ENCODE data around the gene TMEM184C. TPM values are rescaled to one million over a fixed set of nuclear protein-coding genes. Genes with fewer than 3 reads are reported as not detected.

The TMEM184C gene
- total RNA-seq, 1 donor from 2014 or later = 47.8 TPM

GRCh38 chr4:147617841-147618691 is 869 bp downstream of the TMEM184C start:
- peak overlapping the region; percentile 95 for H3K27ac Mint-ChIP-seq
- no peaks in the 10 kb centered on the region for H3K9me3 Mint-ChIP-seq
- DNase-seq (ENCODE audit: extremely low spot score, unreplicated experiment) = no peak
- no peaks in the 10 kb centered on the region for H3K27me3 Mint-ChIP-seq
- H3K36me3 Mint-ChIP-seq = peaks cover 20% of the 10 kb centered on the region
- H3K4me1 Mint-ChIP-seq (ENCODE audit: unreplicated experiment) = peaks cover 13% of the 10 kb centered on the region
- peak overlapping the region; percentile 96 for H3K4me3 Mint-ChIP-seq
- TF ChIP-seq, protein P1, sequence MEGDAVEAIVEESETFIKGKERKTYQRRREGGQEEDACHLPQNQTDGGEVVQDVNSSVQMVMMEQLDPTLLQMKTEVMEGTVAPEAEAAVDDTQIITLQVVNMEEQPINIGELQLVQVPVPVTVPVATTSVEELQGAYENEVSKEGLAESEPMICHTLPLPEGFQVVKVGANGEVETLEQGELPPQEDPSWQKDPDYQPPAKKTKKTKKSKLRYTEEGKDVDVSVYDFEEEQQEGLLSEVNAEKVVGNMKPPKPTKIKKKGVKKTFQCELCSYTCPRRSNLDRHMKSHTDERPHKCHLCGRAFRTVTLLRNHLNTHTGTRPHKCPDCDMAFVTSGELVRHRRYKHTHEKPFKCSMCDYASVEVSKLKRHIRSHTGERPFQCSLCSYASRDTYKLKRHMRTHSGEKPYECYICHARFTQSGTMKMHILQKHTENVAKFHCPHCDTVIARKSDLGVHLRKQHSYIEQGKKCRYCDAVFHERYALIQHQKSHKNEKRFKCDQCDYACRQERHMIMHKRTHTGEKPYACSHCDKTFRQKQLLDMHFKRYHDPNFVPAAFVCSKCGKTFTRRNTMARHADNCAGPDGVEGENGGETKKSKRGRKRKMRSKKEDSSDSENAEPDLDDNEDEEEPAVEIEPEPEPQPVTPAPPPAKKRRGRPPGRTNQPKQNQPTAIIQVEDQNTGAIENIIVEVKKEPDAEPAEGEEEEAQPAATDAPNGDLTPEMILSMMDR (conservative IDR thresholded peaks at IDR 0.05) = no peak

GRCh38 chr4:147620315-147620714 is 3.1 kb downstream of the TMEM184C start:
- no peaks in the 10 kb centered on the region for H3K27me3 Mint-ChIP-seq
- H3K36me3 Mint-ChIP-seq = peaks cover 26% of the 10 kb centered on the region
- no peak for DNase-seq (ENCODE audit: extremely low spot score, unreplicated experiment)
- no peaks in the 10 kb centered on the region for H3K9me3 Mint-ChIP-seq
- H3K4me1 Mint-ChIP-seq (ENCODE audit: unreplicated experiment) = peaks cover 13% of the 10 kb centered on the region
- TF ChIP-seq, protein P1 (conservative IDR thresholded peaks at IDR 0.05) = no peak
- peak overlapping the region; percentile 25 for H3K27ac Mint-ChIP-seq
- peak overlapping the region; percentile 76 for H3K4me3 Mint-ChIP-seq

- TF ChIP-seq, protein P1 (conservative IDR thresholded peaks at IDR 0.05) = no peak
- Mint-ChIP-seq H3K36me3 (peaks cover 28% of the 10 kb centered on the region), H3K4me1 (ENCODE audit: unreplicated experiment) (no peaks in the 10 kb centered on the region), H3K4me3 (no peak overlapping the region), H3K27ac (no peak overlapping the region), H3K9me3 (no peaks in the 10 kb centered on the region), H3K27me3 (no peaks in the 10 kb centered on the region)
- DNase-seq (ENCODE audit: extremely low spot score, unreplicated experiment) = no peak
Observed at GRCh38 chr4:147625733-147626132, 8.5 kb downstream of the TMEM184C start.

GRCh38 chr4:147626903-147627302 is 9.7 kb downstream of the TMEM184C start:
- H3K27me3 Mint-ChIP-seq = no peaks in the 10 kb centered on the region
- DNase-seq (ENCODE audit: extremely low spot score, unreplicated experiment) = no peak
- no peak overlapping the region for H3K4me3 Mint-ChIP-seq
- no peaks in the 10 kb centered on the region for H3K4me1 Mint-ChIP-seq (ENCODE audit: unreplicated experiment)
- H3K9me3 Mint-ChIP-seq = no peaks in the 10 kb centered on the region
- TF ChIP-seq, protein P1 (conservative IDR thresholded peaks at IDR 0.05) = no peak
- H3K27ac Mint-ChIP-seq = no peak overlapping the region
- H3K36me3 Mint-ChIP-seq = peaks cover 28% of the 10 kb centered on the region

GRCh38 chr4:147628415-147628814 is 11.2 kb downstream of the TMEM184C start:
- Mint-ChIP-seq H3K9me3 (no peaks in the 10 kb centered on the region), H3K27me3 (no peaks in the 10 kb centered on the region), H3K36me3 (peaks cover 28% of the 10 kb centered on the region), H3K4me1 (ENCODE audit: unreplicated experiment) (no peaks in the 10 kb centered on the region), H3K4me3 (no peak overlapping the region), H3K27ac (no peak overlapping the region)
- TF ChIP-seq, protein P1 (conservative IDR thresholded peaks at IDR 0.05) = no peak
- no peak for DNase-seq (ENCODE audit: extremely low spot score, unreplicated experiment)

Measured in type B pancreatic cell (in vitro differentiated cells).